ENCODE data around the gene OSBPL2. TPM values are rescaled to one million over a fixed set of nuclear protein-coding genes. Genes with fewer than 3 reads are reported as not detected.

The OSBPL2 gene
- total RNA-seq, 4 donors from 2014 or later, result 23.1 to 31.6 (median 27.1) TPM

GRCh38 chr20:62303062-62303339 lies 64.7 kb downstream of the OSBPL2 start:
- Histone ChIP-seq H3K4me3 (peak overlapping the region; percentile 56 to 89 (median 76)), H3K36me3 (peaks cover 6 to 48% (median 19%) of the 10 kb centered on the region in 3 donors), H3K4me1 (peaks cover 4 to 45% (median 18%) of the 10 kb centered on the region in 4 donors), H3K27me3 (no peaks in the 10 kb centered on the region), H3K9me3 (no peaks in the 10 kb centered on the region), H3K27ac (peak overlapping the region; percentile 96 to 99 (median 98))
- no peak for TF ChIP-seq POLR2A (IDR thresholded peaks at IDR 0.05)
- TF ChIP-seq CTCF (IDR thresholded peaks at IDR 0.05), result no peak
- TF ChIP-seq EP300 (IDR thresholded peaks at IDR 0.05), result no peak
- no peak for DNase-seq (ENCODE audit: low spot score in 2 of 2)
- WGBS, 2 donors, result 0% methylated on average over 2 to 29 of the region's 39 CpGs

GRCh38 chr20:62303340-62304226 lies 65.3 kb downstream of the OSBPL2 start:
- Histone ChIP-seq H3K36me3 (peaks cover 10 to 48% (median 25%) of the 10 kb centered on the region in 3 donors), H3K4me1 (peaks cover 4 to 45% (median 18%) of the 10 kb centered on the region in 4 donors), H3K27me3 (no peaks in the 10 kb centered on the region), H3K4me3 (peak overlapping the region; percentile 56 to 89 (median 76)), H3K9me3 (no peaks in the 10 kb centered on the region), H3K27ac (peak overlapping the region; percentile 96 to 99 (median 98))
- TF ChIP-seq CTCF (IDR thresholded peaks at IDR 0.05) (no peak), EP300 (IDR thresholded peaks at IDR 0.05) (no peak), POLR2A (IDR thresholded peaks at IDR 0.05) (no peak)
- no peak for DNase-seq (ENCODE audit: low spot score in 2 of 2)
- 3 to 4% methylated on average over 44 to 56 of the region's 66 CpGs for WGBS, 2 donors

GRCh38 chr20:62304331-62305148 lies 66.2 kb downstream of the OSBPL2 start:
- Histone ChIP-seq H3K9me3 (no peaks in the 10 kb centered on the region), H3K4me1 (peaks cover 4 to 45% (median 18%) of the 10 kb centered on the region in 4 donors), H3K4me3 (peak overlapping the region; percentile 56 to 89 (median 76)), H3K27ac (peak overlapping the region in 2 of 4 donors; percentile 99), H3K27me3 (no peaks in the 10 kb centered on the region), H3K36me3 (peaks cover 10 to 54% (median 28%) of the 10 kb centered on the region in 3 donors)
- WGBS, 2 donors, result 73 to 75% methylated on average over 29 of the region's 29 CpGs
- DNase-seq (ENCODE audit: low spot score in 2 of 2), result no peak
- no peak for TF ChIP-seq POLR2A (IDR thresholded peaks at IDR 0.05)
- no peak for TF ChIP-seq CTCF (IDR thresholded peaks at IDR 0.05)
- TF ChIP-seq EP300 (IDR thresholded peaks at IDR 0.05), result no peak

- TF ChIP-seq POLR2A (IDR thresholded peaks at IDR 0.05), result no peak
- no peak for TF ChIP-seq EP300 (IDR thresholded peaks at IDR 0.05)
- no peak for TF ChIP-seq CTCF (IDR thresholded peaks at IDR 0.05)
- Histone ChIP-seq H3K4me1 (peaks cover 4 to 45% (median 18%) of the 10 kb centered on the region in 4 donors), H3K4me3 (no peak overlapping the region), H3K27me3 (no peaks in the 10 kb centered on the region), H3K27ac (no peak overlapping the region), H3K36me3 (peaks cover 10 to 61% (median 28%) of the 10 kb centered on the region in 3 donors), H3K9me3 (no peaks in the 10 kb centered on the region)
- DNase-seq (ENCODE audit: low spot score in 2 of 2), result no peak
- 77 to 81% methylated on average over 18 of the region's 18 CpGs for WGBS, 2 donors
These were observed 66.9 kb downstream of the OSBPL2 start for GRCh38 chr20:62305149-62305764.
